ENCODE data around the gene RAB33B.
"Not testable (repeated sequence)": the region's sequence is repeated elsewhere in the genome, so short reads cannot be mapped to it uniquely, and the experiment has no call there.

Gene RAB33B

GRCh38 chr4:139454111-139455045, at the start of gene RAB33B:
RAB33B (plus strand) TSS chr4:139454121; CDS start chr4:139454196, 75 bp downstream.
- no peak for DNase-seq (ENCODE audit: low read depth in 1 of 2, low spot score in 1 of 2)
- TF ChIP-seq JUND (IDR thresholded peaks at IDR 0.05; ENCODE audit: low read depth), result no peak
- in situ Hi-C loops (cut with HindIII; ENCODE audit: low pct_unique_long_range_greater_than_20kb, low sequenced_read_pairs), result no loop called here

GRCh38 chr4:139410312-139410711, 43.6 kb upstream of the RAB33B start:
- no peak for DNase-seq (ENCODE audit: low read depth in 1 of 2, low spot score in 1 of 2)
- no peak for TF ChIP-seq JUND (IDR thresholded peaks at IDR 0.05; ENCODE audit: low read depth)
- in situ Hi-C loops (cut with HindIII; ENCODE audit: low pct_unique_long_range_greater_than_20kb, low sequenced_read_pairs), result no loop called here

- peak in 1 of 2 experiments; percentile 43 for DNase-seq (ENCODE audit: low read depth in 1 of 2, low spot score in 1 of 2)
- in situ Hi-C loops (cut with HindIII; ENCODE audit: low pct_unique_long_range_greater_than_20kb, low sequenced_read_pairs), result not testable (repeated sequence)
Observed at GRCh38 chr4:139414671-139415210, 39.2 kb upstream of the RAB33B start.

- TF ChIP-seq JUND (IDR thresholded peaks at IDR 0.05; ENCODE audit: low read depth), result no peak
- peak in 1 of 2 experiments; percentile 39 for DNase-seq (ENCODE audit: low read depth in 1 of 2, low spot score in 1 of 2)
- in situ Hi-C loops (cut with HindIII; ENCODE audit: low pct_unique_long_range_greater_than_20kb, low sequenced_read_pairs), result no loop called here
Observed at GRCh38 chr4:139416073-139416673, 37.7 kb upstream of the RAB33B start.

GRCh38 chr4:139419388-139419914, 34.5 kb upstream of the RAB33B start:
- DNase-seq (ENCODE audit: low read depth in 1 of 2, low spot score in 1 of 2), result no peak
- no peak for TF ChIP-seq JUND (IDR thresholded peaks at IDR 0.05; ENCODE audit: low read depth)
- in situ Hi-C loops (cut with HindIII; ENCODE audit: low pct_unique_long_range_greater_than_20kb, low sequenced_read_pairs), result no loop called here

- no peak for DNase-seq (ENCODE audit: low read depth in 1 of 2, low spot score in 1 of 2)
- in situ Hi-C loops (cut with HindIII; ENCODE audit: low pct_unique_long_range_greater_than_20kb, low sequenced_read_pairs), result no loop called here
- TF ChIP-seq JUND (IDR thresholded peaks at IDR 0.05; ENCODE audit: low read depth), result no peak
Observed at GRCh38 chr4:139420652-139421051, 33.3 kb upstream of the RAB33B start.

GRCh38 chr4:139436122-139436521, 17.8 kb upstream of the RAB33B start:
- no peak for DNase-seq (ENCODE audit: low read depth in 1 of 2, low spot score in 1 of 2)
- in situ Hi-C loops (cut with HindIII; ENCODE audit: low pct_unique_long_range_greater_than_20kb, low sequenced_read_pairs), result no loop called here
- no peak for TF ChIP-seq JUND (IDR thresholded peaks at IDR 0.05; ENCODE audit: low read depth)

- no peak for TF ChIP-seq JUND (IDR thresholded peaks at IDR 0.05; ENCODE audit: low read depth)
- in situ Hi-C loops (cut with HindIII; ENCODE audit: low pct_unique_long_range_greater_than_20kb, low sequenced_read_pairs), result no loop called here
- DNase-seq (ENCODE audit: low read depth in 1 of 2, low spot score in 1 of 2), result no peak
Observed at GRCh38 chr4:139438141-139438540, 15.8 kb upstream of the RAB33B start.

- no peak for TF ChIP-seq JUND (IDR thresholded peaks at IDR 0.05; ENCODE audit: low read depth)
- in situ Hi-C loops (cut with HindIII; ENCODE audit: low pct_unique_long_range_greater_than_20kb, low sequenced_read_pairs), result no loop called here
- no peak for DNase-seq (ENCODE audit: low read depth in 1 of 2, low spot score in 1 of 2)
Observed at GRCh38 chr4:139441029-139441428, 12.9 kb upstream of the RAB33B start.

- no peak for DNase-seq (ENCODE audit: low read depth in 1 of 2, low spot score in 1 of 2)
- in situ Hi-C loops (cut with HindIII; ENCODE audit: low pct_unique_long_range_greater_than_20kb, low sequenced_read_pairs), result no loop called here
- TF ChIP-seq JUND (IDR thresholded peaks at IDR 0.05; ENCODE audit: low read depth), result no peak
Observed at GRCh38 chr4:139443661-139444060, 10.3 kb upstream of the RAB33B start.

- DNase-seq (ENCODE audit: low read depth in 1 of 2, low spot score in 1 of 2); in situ Hi-C loops (cut with HindIII; ENCODE audit: low pct_unique_long_range_greater_than_20kb, low sequenced_read_pairs): not testable (repeated sequence)
Observed at GRCh38 chr4:139444881-139445280, 9.0 kb upstream of the RAB33B start.

GRCh38 chr4:139447078-139447477, 6.8 kb upstream of the RAB33B start:
- DNase-seq (ENCODE audit: low read depth in 1 of 2, low spot score in 1 of 2); in situ Hi-C loops (cut with HindIII; ENCODE audit: low pct_unique_long_range_greater_than_20kb, low sequenced_read_pairs): not testable (repeated sequence)

GRCh38 chr4:139450586-139450985, 3.3 kb upstream of the RAB33B start:
- in situ Hi-C loops (cut with HindIII; ENCODE audit: low pct_unique_long_range_greater_than_20kb, low sequenced_read_pairs), result no loop called here
- DNase-seq (ENCODE audit: low read depth in 1 of 2, low spot score in 1 of 2), result no peak
- TF ChIP-seq JUND (IDR thresholded peaks at IDR 0.05; ENCODE audit: low read depth), result no peak

Data from T47D (cell line).